ENCODE measurements around the gene FCHSD2. TPM values are rescaled to one million over a fixed set of nuclear protein-coding genes. Genes with fewer than 3 reads are reported as not detected.
A peak's percentile ranks its signal among the peaks of the same experiment; 100 is the strongest.
"Not testable (repeated sequence)": the region's sequence is repeated elsewhere in the genome, so short reads cannot be mapped to it uniquely, and the experiment has no call there.

FCHSD2 gene
- total RNA-seq, 1 experiment from 2014 or later, result 4.6 TPM

DNA sequence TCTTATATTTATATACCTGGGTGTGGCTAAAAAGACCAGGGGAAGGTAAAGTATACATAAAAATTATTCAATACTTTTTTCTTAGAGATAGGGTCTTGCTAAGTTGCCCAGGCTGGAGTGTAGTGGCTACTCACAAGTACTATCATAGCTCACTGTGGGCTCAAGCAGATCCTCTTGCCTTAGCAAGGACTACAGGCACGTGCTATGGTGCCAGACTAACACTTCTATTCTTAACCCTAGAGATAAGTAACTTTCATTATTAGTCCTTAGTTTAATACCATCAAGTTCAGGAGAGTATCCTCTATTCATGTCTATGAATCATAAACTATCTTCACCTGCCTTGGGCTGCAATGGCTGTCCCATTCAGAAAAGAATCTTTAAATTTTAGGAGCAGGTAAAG is 11.9 kb downstream of the FCHSD2 start:
- H3K27me3 ChIP-seq (ENCODE audit: control insufficient read depth, insufficient read depth, low read length), result no peaks in the 10 kb centered on the region
- no peaks in the 10 kb centered on the region for H3K36me3 ChIP-seq (replicated peaks; ENCODE audit: control insufficient read depth, insufficient read depth, low read length)
- no peak overlapping the region for H3K4me3 ChIP-seq (ENCODE audit: insufficient read depth, low read depth, low read length)

DNA sequence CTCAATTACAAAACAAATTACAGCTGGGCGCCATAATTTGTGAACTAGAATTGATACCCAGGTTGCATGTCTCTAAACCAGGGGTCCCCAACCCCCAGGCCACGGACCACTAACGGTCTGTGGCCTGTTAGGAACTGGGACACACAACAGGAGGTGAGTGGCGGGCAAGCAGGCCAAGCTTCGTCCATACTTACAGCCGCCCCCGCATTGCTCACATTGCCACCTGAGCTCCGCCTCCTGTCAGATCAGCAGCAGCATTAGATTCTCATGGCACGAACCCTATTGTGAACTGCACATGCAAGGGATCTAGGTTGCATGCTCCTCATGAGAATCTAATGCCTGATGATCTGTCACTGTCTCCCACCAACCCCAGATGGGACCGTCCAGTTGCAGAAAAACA is 12.9 kb downstream of the FCHSD2 start:
- Histone ChIP-seq H3K27me3 (ENCODE audit: control insufficient read depth, insufficient read depth, low read length) (no peaks in the 10 kb centered on the region), H3K36me3 (replicated peaks; ENCODE audit: control insufficient read depth, insufficient read depth, low read length) (no peaks in the 10 kb centered on the region), H3K4me3 (ENCODE audit: insufficient read depth, low read depth, low read length) (no peak overlapping the region)
- DNase-seq, result no peak

More for the DNA sequence above, 11.9 kb downstream of the FCHSD2 start:
- DNase-seq, result no peak

DNA sequence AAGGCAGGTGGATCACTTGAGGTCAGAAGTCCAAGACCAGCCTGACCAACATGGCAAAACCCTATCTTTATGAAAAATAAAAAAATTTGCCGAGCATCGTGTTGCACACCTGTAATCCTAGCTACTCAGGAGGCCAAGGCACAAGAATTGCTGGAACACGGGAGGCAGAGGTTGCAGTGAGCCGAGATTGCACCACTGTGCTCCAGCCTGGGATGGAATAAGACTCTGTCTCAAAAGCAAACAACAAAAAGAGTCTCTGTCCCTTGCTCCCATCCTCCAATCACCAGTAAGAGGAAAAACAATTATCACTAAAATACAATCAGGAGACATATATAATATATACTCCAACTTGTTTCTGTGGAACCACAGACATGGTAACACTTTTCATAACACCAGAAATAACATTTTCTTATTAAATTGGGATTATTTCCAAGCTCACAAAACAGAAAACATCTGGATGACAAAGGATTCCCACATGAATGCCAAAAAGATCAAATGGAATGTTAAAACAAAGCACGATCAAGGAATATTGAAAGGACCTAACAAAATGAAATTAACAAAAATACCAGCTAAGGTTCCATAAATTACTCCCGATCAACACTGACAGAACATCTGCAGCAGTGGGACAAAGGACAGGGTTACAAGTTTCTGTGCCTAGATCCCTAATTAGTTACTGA is 15.2 kb downstream of the FCHSD2 start:
- H3K36me3 ChIP-seq (replicated peaks; ENCODE audit: control insufficient read depth, insufficient read depth, low read length), result no peaks in the 10 kb centered on the region; the same call in 1 of the 2 replicates
- H3K4me3 ChIP-seq (ENCODE audit: insufficient read depth, low read depth, low read length), result no peak overlapping the region
- no peaks in the 10 kb centered on the region for H3K27me3 ChIP-seq (ENCODE audit: control insufficient read depth, insufficient read depth, low read length)
- no peak for DNase-seq

DNA sequence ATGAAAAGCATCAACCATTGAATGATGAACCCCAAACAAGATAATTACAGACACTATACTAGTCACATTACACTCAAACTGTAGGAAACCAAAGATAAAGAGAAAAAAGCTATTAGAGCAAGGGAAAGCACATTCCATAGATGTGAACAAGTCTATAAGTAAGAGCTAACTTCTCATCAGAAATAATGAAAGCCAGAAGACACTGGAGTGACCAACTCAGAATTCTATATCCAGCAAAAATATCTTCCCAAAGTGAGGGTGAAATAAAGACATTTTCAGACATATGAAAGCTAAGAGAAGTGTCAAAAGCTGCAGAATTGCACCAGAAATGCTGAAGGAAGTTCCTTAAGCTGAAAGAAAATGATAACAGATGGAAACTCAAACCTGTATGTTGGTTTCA is 17.3 kb downstream of the FCHSD2 start:
- Histone ChIP-seq H3K27me3 (ENCODE audit: control insufficient read depth, insufficient read depth, low read length) (no peaks in the 10 kb centered on the region), H3K36me3 (replicated peaks; ENCODE audit: control insufficient read depth, insufficient read depth, low read length) (no peaks in the 10 kb centered on the region; the same call in 1 of the 2 replicates), H3K4me3 (ENCODE audit: insufficient read depth, low read depth, low read length) (no peak overlapping the region)
- no peak for DNase-seq

DNA sequence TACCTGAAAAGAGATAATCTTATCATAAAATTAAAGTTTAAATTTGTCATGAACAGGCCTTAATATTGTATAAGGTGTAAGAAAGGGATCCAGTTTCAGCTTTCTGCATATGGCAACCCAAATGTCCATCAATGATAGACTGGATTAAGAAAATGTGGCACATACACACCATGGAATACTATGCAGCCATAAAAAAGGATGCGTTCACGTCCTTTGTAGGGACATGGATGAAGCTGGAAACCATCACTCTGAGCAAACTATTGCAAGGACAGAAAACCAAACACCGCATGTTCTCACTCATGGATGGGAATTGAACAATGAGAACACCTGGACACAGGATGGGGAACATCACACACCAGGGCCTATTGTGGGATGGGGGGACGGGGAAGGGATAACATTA is 18.2 kb downstream of the FCHSD2 start:
- not testable (repeated sequence) for H3K4me3 ChIP-seq (ENCODE audit: insufficient read depth, low read depth, low read length); DNase-seq; H3K36me3 ChIP-seq (replicated peaks; ENCODE audit: control insufficient read depth, insufficient read depth, low read length); H3K27me3 ChIP-seq (ENCODE audit: control insufficient read depth, insufficient read depth, low read length)

DNA sequence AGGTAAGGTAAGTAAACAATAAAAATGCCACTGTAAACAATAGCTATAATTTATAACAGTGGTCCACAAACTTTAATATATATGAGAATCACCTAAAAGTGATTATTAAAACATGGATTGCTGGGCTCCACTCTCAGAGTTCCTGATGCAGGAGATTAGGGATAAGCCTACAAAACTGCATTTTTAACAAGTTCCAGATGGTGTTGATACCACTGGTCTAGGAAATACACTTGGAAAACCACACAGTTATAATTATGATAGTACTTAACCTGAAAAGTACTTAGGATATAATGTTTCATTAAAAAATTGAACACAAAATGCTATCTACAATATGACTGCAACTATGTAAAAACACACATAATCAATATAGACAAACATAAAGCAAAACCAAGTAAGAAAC is 20.4 kb downstream of the FCHSD2 start:
- no peaks in the 10 kb centered on the region; the same call in 1 of the 2 replicates for H3K36me3 ChIP-seq (replicated peaks; ENCODE audit: control insufficient read depth, insufficient read depth, low read length)
- H3K4me3 ChIP-seq (ENCODE audit: insufficient read depth, low read depth, low read length), result no peak overlapping the region
- no peak for DNase-seq

DNA sequence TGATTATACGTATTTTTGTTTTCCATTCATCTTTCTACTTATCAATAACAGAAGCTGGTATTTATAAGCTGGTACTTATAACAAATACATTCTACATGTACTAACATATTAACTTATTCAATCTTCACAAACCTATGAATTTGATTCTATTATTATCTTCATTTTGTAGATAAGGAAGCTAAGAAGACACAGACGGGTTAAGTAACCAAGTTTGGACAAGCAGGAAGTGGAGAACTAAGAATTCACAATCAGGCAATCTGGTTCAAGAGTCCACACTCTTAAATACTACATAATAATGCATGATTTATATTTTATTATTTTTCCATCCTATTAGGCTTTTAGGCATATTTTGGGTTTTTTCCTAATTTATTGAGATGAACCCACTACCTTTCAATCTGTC is 25.0 kb downstream of the FCHSD2 start:
- Histone ChIP-seq H3K27me3 (ENCODE audit: control insufficient read depth, insufficient read depth, low read length) (no peaks in the 10 kb centered on the region), H3K36me3 (replicated peaks; ENCODE audit: control insufficient read depth, insufficient read depth, low read length) (no peaks in the 10 kb centered on the region), H3K4me3 (ENCODE audit: insufficient read depth, low read depth, low read length) (no peak overlapping the region)
- no peak for DNase-seq

More for the DNA sequence above, 20.4 kb downstream of the FCHSD2 start:
- H3K27me3 ChIP-seq (ENCODE audit: control insufficient read depth, insufficient read depth, low read length), result no peaks in the 10 kb centered on the region

DNA sequence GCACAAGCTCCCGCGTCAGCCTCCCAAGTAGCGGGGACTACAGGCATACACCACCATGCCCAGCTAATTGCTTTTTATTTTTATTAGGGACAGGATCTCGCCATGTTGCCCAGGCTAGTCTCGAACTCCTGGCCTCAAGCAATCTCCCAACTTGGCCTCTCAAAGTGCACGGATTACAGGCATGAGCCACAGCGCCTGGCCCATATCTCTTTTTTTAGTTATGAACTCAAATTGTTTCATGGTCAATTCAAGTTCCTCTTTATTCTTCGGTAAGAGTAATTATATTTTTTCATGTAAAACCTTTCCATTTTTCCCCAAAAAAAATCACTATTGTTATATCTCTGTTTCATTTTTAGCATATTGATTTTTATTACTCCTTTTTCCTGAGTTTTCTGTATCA is 25.5 kb downstream of the FCHSD2 start:
- Histone ChIP-seq H3K4me3 (ENCODE audit: insufficient read depth, low read depth, low read length) (no peak overlapping the region), H3K27me3 (ENCODE audit: control insufficient read depth, insufficient read depth, low read length) (no peaks in the 10 kb centered on the region), H3K36me3 (replicated peaks; ENCODE audit: control insufficient read depth, insufficient read depth, low read length) (no peaks in the 10 kb centered on the region)
- no peak for DNase-seq

DNA sequence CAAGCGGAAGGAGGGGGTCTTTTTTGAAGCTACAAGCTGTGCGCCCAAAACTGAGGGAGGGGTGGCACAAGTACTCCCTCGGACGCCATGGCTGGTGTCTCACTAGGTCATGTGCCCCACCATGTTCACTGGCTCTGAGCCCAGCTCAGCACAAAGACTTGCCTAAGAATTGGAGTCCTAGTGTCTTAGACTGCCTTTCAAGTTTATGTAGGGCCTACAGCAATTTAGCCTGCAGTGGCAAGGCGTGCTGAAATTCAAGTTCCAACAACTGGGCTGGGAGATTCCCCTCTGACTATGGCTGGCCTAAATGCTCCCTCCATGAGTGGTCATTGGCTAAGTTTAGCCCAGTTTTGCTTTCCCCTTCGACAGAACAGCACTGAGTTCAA is 27.3 kb downstream of the FCHSD2 start:
- DNase-seq, result no peak
- Histone ChIP-seq H3K4me3 (ENCODE audit: insufficient read depth, low read depth, low read length) (no peak overlapping the region), H3K27me3 (ENCODE audit: control insufficient read depth, insufficient read depth, low read length) (no peaks in the 10 kb centered on the region), H3K36me3 (replicated peaks; ENCODE audit: control insufficient read depth, insufficient read depth, low read length) (no peaks in the 10 kb centered on the region)

DNA sequence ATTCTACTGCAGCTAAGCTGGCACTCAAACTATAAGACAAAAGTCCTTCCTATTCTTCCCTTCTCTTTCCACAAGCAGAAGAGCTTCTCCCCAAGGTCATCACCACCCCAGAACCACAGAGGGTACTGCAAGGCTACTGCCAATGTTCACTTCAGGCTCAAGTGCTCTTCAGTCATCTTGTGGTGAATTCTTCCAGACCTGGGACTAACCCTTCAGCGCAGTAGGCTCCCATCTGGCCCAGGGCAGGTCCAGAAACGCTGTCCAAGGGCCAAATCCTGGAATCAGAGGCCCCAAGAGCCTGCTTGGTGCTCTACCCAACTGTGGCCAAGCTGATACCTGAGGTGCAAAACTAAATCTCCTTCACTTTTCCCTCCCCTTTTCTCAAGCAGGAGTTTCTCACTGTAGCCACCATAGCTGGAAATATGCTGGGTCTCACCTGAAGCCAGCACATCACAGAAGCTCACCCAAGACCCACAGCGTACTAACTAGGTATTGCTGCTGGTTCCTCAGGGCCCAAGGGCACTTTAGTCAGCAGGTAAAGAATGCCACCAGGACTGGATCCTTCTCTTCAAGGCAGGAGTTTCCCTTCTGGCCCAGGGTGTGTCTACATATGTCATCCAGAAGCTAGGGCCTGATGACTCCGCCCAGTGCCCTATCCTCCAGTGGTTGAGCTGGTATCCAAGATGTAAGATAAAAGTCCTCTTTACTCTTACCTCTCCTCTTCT is 27.8 kb downstream of the FCHSD2 start:
- no peak overlapping the region for H3K4me3 ChIP-seq (ENCODE audit: insufficient read depth, low read depth, low read length)
- H3K36me3 ChIP-seq (replicated peaks; ENCODE audit: control insufficient read depth, insufficient read depth, low read length), result no peaks in the 10 kb centered on the region
- no peak for DNase-seq
- no peaks in the 10 kb centered on the region for H3K27me3 ChIP-seq (ENCODE audit: control insufficient read depth, insufficient read depth, low read length)

DNA sequence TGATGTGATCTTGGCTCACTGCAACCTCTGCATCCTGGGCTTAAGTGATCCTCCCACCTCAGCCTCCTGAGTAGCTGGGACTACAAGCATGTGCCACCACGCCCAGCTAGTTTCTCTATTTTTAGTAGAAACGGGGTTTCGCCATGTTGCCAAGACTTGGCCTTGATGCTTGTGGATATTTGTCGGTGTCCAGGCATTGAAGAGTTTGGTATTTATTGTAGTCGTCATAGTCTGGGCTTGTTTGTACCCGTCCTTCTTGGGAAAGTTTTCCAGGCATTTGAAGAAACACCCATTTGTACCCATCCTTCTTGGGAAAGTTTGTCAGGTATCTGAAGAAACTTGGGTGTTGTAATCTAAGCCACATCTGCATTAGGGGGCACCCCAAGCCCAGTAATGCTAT is 28.7 kb downstream of the FCHSD2 start:
- DNase-seq, result no peak
- Histone ChIP-seq H3K36me3 (replicated peaks; ENCODE audit: control insufficient read depth, insufficient read depth, low read length) (no peaks in the 10 kb centered on the region), H3K4me3 (ENCODE audit: insufficient read depth, low read depth, low read length) (no peak overlapping the region), H3K27me3 (ENCODE audit: control insufficient read depth, insufficient read depth, low read length) (no peaks in the 10 kb centered on the region)

DNA sequence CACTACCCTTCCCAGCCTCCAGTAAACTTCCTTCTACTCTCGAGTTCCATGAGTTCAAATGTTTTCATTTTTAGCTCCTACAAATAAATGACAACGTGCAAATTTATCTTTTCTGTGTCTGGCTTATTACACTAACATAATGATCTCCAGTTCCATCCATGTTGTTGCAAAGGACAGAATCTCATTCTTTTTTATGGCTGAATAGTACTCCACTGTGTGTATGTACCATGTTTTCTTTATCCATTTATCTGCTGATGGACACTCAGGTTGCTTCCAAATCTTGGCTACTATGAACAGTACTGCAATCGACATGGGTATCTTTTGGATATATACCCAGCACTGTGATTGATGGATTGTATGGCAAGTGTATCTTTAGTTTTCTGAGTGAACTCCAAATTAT is 34.5 kb downstream of the FCHSD2 start:
- H3K36me3 ChIP-seq (replicated peaks; ENCODE audit: control insufficient read depth, insufficient read depth, low read length), result no peaks in the 10 kb centered on the region
- no peak for DNase-seq
- no peak overlapping the region for H3K4me3 ChIP-seq (ENCODE audit: insufficient read depth, low read depth, low read length)
- no peaks in the 10 kb centered on the region for H3K27me3 ChIP-seq (ENCODE audit: control insufficient read depth, insufficient read depth, low read length)

DNA sequence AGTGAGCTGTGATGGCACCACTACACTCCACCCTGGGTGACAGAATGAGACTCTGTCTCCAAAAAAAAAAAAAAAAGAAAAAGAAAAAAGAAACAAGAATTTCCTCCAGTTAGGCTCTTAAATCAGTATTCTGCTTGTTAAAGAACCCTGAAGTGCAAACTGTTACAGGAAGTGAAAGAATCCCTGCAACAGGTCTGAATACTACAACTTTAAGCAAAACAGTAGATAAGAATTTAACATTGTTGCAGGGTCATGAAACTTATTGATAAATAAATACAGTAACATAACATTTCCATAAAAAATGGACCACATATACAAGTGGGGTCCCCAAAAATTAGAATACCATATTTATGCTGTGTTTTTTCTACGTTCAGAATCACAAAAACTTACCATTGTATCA is 35.8 kb downstream of the FCHSD2 start:
- H3K27me3 ChIP-seq (ENCODE audit: control insufficient read depth, insufficient read depth, low read length), result no peaks in the 10 kb centered on the region
- H3K4me3 ChIP-seq (ENCODE audit: insufficient read depth, low read depth, low read length), result no peak overlapping the region
- no peaks in the 10 kb centered on the region for H3K36me3 ChIP-seq (replicated peaks; ENCODE audit: control insufficient read depth, insufficient read depth, low read length)
- no peak for DNase-seq

DNA sequence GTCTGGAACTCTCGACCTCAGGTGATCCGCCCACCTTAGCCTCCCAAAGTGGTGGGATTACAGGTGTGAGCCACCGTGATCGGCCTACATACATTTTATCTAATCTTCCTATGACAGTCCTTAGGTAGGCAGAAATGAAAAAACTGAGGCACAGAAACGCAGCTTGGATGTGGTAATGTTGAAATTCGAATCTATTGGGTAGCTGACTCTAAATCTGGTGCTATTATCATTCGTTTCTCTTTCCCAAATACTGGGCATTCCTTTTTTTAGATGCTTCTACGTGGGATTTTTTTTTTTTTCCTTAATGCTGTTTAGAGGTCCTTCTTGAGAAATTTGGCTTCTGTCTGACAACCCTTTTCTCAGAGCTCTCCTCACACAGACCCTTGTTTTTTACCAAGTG is 41.5 kb downstream of the FCHSD2 start:
- Histone ChIP-seq H3K4me3 (ENCODE audit: insufficient read depth, low read depth, low read length) (no peak overlapping the region), H3K36me3 (replicated peaks; ENCODE audit: control insufficient read depth, insufficient read depth, low read length) (no peaks in the 10 kb centered on the region), H3K27me3 (ENCODE audit: control insufficient read depth, insufficient read depth, low read length) (no peaks in the 10 kb centered on the region)
- DNase-seq, result peak; percentile 15

DNA sequence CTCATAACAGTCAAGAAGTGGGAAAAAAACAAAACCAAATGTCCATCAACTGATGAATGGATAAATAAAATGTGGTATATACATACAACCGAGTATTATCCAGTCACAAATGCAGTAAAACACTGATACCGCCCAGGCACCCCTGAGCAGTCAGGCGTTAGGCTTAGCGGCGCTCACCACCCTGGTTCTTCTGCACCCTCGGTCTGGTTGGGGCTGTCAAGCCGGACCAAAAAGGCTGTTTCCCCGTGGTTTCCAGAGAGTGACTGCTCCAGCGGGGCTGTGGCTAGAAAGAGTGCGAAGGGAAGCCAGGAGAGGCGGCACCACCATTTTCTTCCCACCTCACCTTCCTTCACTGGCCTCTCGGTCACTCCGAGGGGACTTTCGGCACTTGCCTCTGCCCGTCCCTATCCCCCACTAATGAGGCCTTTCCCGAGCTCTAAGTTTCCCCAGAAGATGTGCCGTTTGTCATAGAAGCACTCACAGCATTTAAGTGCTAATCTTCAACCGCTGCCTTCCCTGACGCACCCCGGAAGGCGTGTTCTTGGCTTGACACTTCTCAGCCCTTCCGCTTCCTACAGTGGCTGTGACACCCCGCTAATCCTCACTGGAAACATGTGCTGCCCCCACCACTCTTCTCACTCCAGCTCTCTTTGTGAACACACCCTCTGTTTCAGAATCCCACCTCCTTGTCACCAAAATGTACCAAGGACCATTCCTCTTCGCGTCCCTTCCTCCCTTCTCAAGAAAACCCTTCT is 42.4 kb downstream of the FCHSD2 start:
- Histone ChIP-seq H3K36me3 (replicated peaks; ENCODE audit: control insufficient read depth, insufficient read depth, low read length) (no peaks in the 10 kb centered on the region), H3K4me3 (ENCODE audit: insufficient read depth, low read depth, low read length) (no peak overlapping the region), H3K27me3 (ENCODE audit: control insufficient read depth, insufficient read depth, low read length) (no peaks in the 10 kb centered on the region)
- peak; percentile 4 for DNase-seq
